Gastrocnemius medialis (tissue), 4 donors: ENCODE measurements around the gene HOXA4. TPM values are rescaled to one million over a fixed set of nuclear protein-coding genes. Genes with fewer than 3 reads are reported as not detected.

Source experiments
- ATAC-seq, 2 donors: fragments of 150-250 bp; one replicate each; pipeline ENCODE4 v1.9.1; 2016
- DNase-seq, 2 donors: peaks; one replicate each; pipeline ENCODE4 v3.0.0-alpha.2; 2019
- H3K27ac ChIP-seq, 4 donors: fragments of 200-600 bp; sonication (generic); 1 replicate in 1 of 4; 2 replicates in 3 of 4; pipeline ENCODE4 v1.5.1; 2016 to 2018; ENCODE audit warnings: mild to moderate bottlenecking in 2 of 4, moderate library complexity in 1 of 4
- H3K27me3 ChIP-seq, 3 donors: fragments of 200-600 bp; sonication (generic) in 2 of 3; 1 replicate in 1 of 3; 2 replicates in 2 of 3; pipeline versions ENCODE4 v1.5.1 to v1.6.0; 2016 to 2019; ENCODE audit warnings: mild to moderate bottlenecking in 1 of 3, moderate library complexity in 1 of 3
- H3K36me3 ChIP-seq, 2 donors: fragments of 200-600 bp; sonication (generic) in 1 of 2; one replicate each; pipeline ENCODE4 v1.5.1; 2017 to 2018
- H3K4me1 ChIP-seq, 2 donors: fragments of 200-600 bp; sonication (generic) in 1 of 2; one replicate each; pipeline ENCODE4 v1.5.1; 2016 to 2017; ENCODE audit warnings: mild to moderate bottlenecking in 2 of 2
- H3K4me3 ChIP-seq, 4 donors: fragments of 200-600 bp; sonication (generic) in 3 of 4; 1 replicate in 1 of 4; 2 replicates in 3 of 4; pipeline ENCODE4 v1.5.1; 2016 to 2019; ENCODE audit warnings: mild to moderate bottlenecking in 2 of 4
- H3K9me3 ChIP-seq, 3 donors: fragments of 200-600 bp; sonication (generic) in 2 of 3; 1 replicate in 1 of 3; 2 replicates in 2 of 3; pipeline ENCODE4 v1.5.1; 2016 to 2019
- CTCF ChIP-seq, 5 experiments: fragments of 450-650 bp in 3 of 5; fragments of 200-600 bp in 2 of 5; sonication (generic) in 2 of 5; IDR thresholded peaks in 4 of 5; conservative IDR thresholded peaks in 1 of 5; 1 replicate in 4 of 5; 2 replicates in 1 of 5; pipeline ENCODE4 v1.5.1; 2016 to 2019; ENCODE audit warnings: antibody characterized with exemption in 5 of 5, mild to moderate bottlenecking in 3 of 5, moderate library complexity in 3 of 5
- POLR2A ChIP-seq, 2 donors: fragments of 450-650 bp; IDR thresholded peaks; one replicate each; pipeline ENCODE4 v1.6.1; 2017; ENCODE audit warnings: antibody characterized with exemption in 2 of 2, mild to moderate bottlenecking in 2 of 2, moderate library complexity in 2 of 2
- in situ Hi-C, 4 donors: fragments of 200-750 bp; cut with MboI; loops; one replicate each; pipeline versions ENCODE4 v1.15.0 to v1.8.0; 2017; ENCODE audit warnings: low sequenced_read_pairs in 4 of 4
- intact Hi-C: fragments of 100-400 bp; cut with DNase I; formaldehyde crosslinking; loops from one replicate; pipeline ENCODE4 v1.15.1; 2023; ENCODE audit warnings: low total_unique reads
- total RNA-seq, 4 donors: library from RNA; depleted of rRNA; stranded (reverse); fragments of >200 nt; gene quantifications; one replicate each; pipeline versions ENCODE4 v1.1.0 to v1.2.3, GENCODE V29; 2016

Gene HOXA4
- total RNA-seq, 4 donors from 2014 or later = 1.7 to 4.2 (median 2.9) TPM

GRCh38 chr7:27129729-27130539, 623 bp downstream of the HOXA4 start:
- Histone ChIP-seq H3K4me3 (peak overlapping the region; percentile 89 to 94 (median 90)), H3K27me3 (no peaks in the 10 kb centered on the region), H3K4me1 (peaks cover 58 to 70% of the 10 kb centered on the region in 2 donors), H3K27ac (peak overlapping the region; percentile 95 to 97 (median 96)), H3K9me3 (no peaks in the 10 kb centered on the region), H3K36me3 (no peaks in the 10 kb centered on the region)
- DNase-seq (peak; percentile 26 to 71), ATAC-seq (peak; percentile 50 to 61)
- TF ChIP-seq CTCF (IDR thresholded peaks at IDR 0.05 in 4 of 5, conservative IDR thresholded peaks at IDR 0.05 in 1 of 5) = peak; percentile 43 to 58 (median 53)
- TF ChIP-seq POLR2A (IDR thresholded peaks at IDR 0.05) = no peak
- in situ Hi-C loops (no loop called here), intact Hi-C loops (loop anchor here (1.0 to 5.0 kb wide), 5 partner anchors 20 to 265 kb away; partner anchors contain the start of genes HOXA9 and SKAP2)

GRCh38 chr7:27128776-27129728, 1.5 kb downstream of the HOXA4 start:
- TF ChIP-seq POLR2A (IDR thresholded peaks at IDR 0.05) = no peak
- TF ChIP-seq CTCF (IDR thresholded peaks at IDR 0.05 in 4 of 5, conservative IDR thresholded peaks at IDR 0.05 in 1 of 5) = no peak
- H3K27ac ChIP-seq = peak overlapping the region; percentile 88 to 97 (median 95)
- in situ Hi-C loops (no loop called here), intact Hi-C loops (loop anchor here (5.0 kb wide), 1 partner anchor 97 kb away; no protein-coding TSS in a partner anchor)
- H3K4me3 ChIP-seq = peak overlapping the region; percentile 60 to 90 (median 76)
- DNase-seq (no peak), ATAC-seq (no peak)
- no peaks in the 10 kb centered on the region for H3K27me3 ChIP-seq
- H3K36me3 ChIP-seq = no peaks in the 10 kb centered on the region
- peaks cover 49 to 62% of the 10 kb centered on the region in 2 donors for H3K4me1 ChIP-seq
- no peaks in the 10 kb centered on the region for H3K9me3 ChIP-seq

GRCh38 chr7:27128034-27128433, 2.5 kb downstream of the HOXA4 start:
- H3K27me3 ChIP-seq = no peaks in the 10 kb centered on the region
- TF ChIP-seq POLR2A (IDR thresholded peaks at IDR 0.05) (no peak), CTCF (IDR thresholded peaks at IDR 0.05 in 4 of 5, conservative IDR thresholded peaks at IDR 0.05 in 1 of 5) (no peak)
- H3K9me3 ChIP-seq = no peaks in the 10 kb centered on the region
- ATAC-seq = peak; percentile 25 to 75
- in situ Hi-C loops (no loop called here), intact Hi-C loops (loop anchor here (5.0 kb wide), 1 partner anchor 96 kb away; no protein-coding TSS in a partner anchor)
- H3K4me1 ChIP-seq = peaks cover 41 to 55% of the 10 kb centered on the region in 2 donors
- DNase-seq = peak; percentile 36 to 82
- no peaks in the 10 kb centered on the region for H3K36me3 ChIP-seq
- H3K27ac ChIP-seq = peak overlapping the region; percentile 88 to 97 (median 95)
- H3K4me3 ChIP-seq = no peak overlapping the region

GRCh38 chr7:27126596-27127327, 3.8 kb downstream of the HOXA4 start:
- no peak overlapping the region for H3K4me3 ChIP-seq
- H3K4me1 ChIP-seq = peaks cover 41 to 55% of the 10 kb centered on the region in 2 donors
- intact Hi-C loops = loop anchor here (5.0 kb wide), 1 partner anchor 94 kb away; no protein-coding TSS in a partner anchor
- no peak for TF ChIP-seq POLR2A (IDR thresholded peaks at IDR 0.05)
- TF ChIP-seq CTCF (IDR thresholded peaks at IDR 0.05 in 4 of 5, conservative IDR thresholded peaks at IDR 0.05 in 1 of 5) = no peak
- no peak for ATAC-seq
- H3K27me3 ChIP-seq = no peaks in the 10 kb centered on the region
- no peak for DNase-seq
- H3K9me3 ChIP-seq = no peaks in the 10 kb centered on the region
- in situ Hi-C loops = no loop called here
- no peaks in the 10 kb centered on the region for H3K36me3 ChIP-seq
- peak overlapping the region in 1 of 4 donors; percentile 16 for H3K27ac ChIP-seq
